CD4-positive, alpha-beta T cell treated with Interleukin-15 for 1 hour (primary cell): Measurements from ENCODE around the gene CEP131.
A peak's percentile ranks its signal among the peaks of the same experiment; 100 is the strongest.

Experiments
- DNase-seq: peaks from one replicate; pipeline ENCODE4 v3.0.0-alpha.2; 2020

Gene CEP131

DNA sequence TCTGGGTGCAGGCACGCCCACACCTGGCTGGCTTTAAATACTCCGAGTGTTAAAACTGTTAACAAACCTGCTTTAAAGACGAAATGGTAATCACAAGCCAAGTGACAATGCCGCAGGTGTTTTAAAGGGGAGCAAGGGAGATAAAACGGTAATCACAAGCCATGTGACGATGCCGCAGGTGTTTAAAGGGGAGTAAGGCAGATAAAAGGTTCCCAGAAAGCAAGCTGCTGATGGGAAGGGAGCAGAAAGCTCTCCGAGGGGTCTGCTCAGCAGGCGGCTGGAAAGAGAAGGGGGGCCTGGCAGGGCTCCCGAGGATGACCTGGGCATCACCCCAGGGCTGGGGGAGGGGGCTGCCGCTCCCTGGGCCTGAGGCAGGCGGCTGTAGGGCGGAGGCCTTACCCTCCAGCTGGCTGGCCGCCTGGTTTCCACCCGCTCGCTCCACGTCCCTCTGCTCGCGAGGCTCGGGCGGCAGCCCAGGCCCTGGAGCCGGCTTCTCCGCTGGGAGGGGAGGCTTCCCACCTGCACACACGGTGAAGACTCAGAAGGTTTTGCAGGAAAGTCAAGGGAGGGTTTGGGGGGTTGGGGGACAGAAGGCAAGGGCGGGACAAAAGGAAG, 28.4 kb upstream of the CEP131 start:
- no peak for DNase-seq

DNA sequence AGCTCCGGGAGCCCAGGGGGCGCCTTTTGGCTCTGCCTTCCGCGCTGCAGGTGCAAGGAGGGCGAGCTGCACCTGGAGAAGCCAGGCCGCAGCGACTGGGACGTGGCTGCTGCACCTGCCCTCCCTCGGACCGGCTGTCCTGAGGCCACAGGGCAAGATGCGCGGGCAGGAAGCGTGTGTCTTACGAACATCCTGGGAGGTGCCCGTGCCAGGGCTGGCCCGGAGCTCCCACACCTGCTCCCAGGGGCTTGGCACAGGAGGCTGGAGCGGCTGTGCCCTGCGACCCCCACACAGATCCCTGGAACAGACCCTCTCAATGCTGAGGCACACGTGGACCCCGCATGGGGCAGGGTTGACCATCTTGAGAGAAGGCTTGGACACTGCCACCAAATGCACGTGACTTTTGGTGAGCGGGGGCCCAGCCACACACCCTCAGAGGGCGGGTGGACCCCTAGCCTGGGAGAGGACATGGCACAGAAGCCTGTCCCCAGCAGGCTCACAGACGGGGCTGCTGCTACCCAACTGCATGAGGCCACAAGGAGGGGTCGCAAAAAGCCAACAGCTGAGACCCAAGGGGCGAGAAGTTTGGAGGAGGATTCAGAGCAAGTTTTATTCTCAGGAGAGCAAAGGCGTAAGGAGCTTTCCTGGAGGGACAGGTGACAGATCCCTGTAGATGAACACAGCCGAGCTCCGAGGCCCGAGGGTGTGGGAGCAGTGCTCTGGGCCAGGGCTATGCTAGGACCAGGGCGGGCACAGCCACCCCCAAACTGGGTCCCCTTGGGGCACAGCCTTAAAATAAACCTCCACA, 27.7 kb upstream of the CEP131 start:
- DNase-seq, result no peak

DNA sequence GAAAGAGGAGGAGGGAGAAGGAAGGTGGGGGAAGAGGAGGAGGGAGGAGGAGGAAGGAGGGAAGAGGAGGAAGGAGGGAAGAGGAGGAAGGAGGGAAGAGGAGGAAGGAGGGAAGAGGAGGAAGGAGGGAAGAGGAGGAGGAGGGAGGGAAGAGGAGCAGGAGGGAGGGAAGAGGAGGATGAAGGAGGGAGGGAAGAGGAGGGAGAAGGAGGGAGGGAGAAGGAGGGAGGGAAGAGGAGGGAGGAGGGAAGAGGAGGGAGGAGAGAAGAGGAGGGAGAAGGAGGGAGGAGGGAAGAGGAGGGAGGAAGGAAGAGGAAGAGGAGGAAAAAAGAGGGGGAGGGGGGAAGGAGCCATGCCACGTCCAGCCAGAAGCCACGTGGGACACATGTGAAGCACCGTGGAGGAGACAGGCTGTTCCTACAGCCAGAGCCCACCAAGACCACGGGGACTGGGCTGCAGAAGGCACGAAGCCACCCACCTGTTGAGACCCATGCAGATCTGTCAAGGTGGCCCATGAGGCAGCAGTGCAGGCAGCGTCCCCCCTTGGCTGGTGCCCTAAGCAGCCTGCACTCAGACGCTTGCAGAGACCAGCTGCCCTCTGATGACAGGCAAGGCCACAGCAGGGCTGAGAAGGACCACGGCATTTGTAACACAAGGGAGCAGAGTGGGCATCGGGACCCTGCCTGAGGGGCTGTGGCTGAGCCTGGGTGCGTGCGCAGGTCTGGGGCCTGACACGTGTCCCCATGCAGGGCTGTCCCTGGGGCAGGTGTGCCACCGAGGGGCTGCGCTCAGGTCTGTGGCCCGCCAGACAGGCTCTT, 26.7 kb upstream of the CEP131 start:
- no peak for DNase-seq

GRCh38 chr17:81248649-81249048, 25.9 kb upstream of the CEP131 start:
- no peak for DNase-seq

DNA sequence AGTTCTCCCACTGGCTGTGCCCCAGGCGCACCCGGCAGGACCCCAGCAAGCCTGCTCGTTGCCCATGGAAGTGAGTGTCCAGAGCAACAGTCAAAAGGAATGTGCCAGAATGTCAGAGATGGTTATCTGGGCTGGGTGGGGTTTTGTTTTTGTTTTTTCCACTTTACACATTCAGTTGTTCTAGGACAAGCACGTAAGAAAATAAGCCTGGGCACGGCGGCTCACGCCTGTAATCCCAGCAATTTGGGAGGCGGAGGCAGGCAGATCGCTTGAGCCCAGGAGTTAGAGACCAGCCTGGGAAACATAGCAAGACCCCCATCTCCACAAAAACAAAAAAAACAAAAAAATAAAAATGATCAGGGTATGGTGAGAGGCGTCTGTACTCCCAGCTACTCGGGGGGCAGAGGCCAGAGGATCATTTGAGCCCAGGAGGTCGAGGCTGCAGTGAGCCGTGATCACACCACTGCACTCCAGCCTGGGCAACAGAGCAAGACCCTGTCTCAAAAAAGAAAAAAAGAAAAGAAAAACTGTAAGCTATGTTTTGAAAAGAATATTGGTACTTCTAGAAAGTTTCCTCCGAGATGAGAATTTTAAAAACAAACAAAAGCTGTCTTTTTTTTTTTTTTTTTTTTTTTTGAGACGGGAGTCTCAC, 24.7 kb upstream of the CEP131 start:
- DNase-seq, result no peak

- no peak for DNase-seq
Measured at GRCh38 chr17:81246679-81247338, 24.0 kb upstream of the CEP131 start.

GRCh38 chr17:81246343-81246670, 23.5 kb upstream of the CEP131 start:
- DNase-seq, result no peak

DNA sequence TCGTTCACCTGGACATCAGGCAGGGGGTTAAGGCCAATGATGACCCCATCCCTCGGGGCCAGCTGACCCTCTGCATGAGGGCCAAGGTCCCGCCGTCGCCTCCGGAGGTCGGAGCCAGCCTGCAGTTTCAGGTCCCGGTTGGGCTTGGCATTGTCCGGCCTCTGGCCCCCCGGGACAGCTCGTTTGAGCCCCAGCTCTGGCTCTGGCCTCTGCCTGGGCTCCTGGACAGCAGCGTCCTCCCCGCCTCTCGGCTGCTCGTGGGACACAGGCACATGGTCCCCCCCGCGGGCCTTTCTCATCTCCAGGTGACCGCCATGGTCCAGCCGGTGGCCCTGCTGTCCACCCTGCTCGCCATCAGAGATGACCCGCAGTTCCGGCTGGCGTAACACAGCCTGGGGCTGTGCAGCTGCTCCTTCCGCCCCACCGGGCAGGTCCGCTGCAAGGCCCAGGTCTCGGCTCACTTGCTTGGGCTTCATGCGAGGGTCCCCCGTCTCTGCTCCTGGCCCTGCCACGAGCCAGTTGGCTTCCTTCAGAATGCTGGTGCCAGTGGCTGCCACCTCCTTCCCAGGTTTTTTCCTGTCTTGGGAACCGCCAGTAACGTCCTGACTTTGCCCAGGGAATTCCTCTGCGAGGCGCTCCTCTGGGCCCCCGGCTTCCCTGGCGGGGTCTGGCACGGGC, 23.0 kb upstream of the CEP131 start:
- no peak for DNase-seq

DNA sequence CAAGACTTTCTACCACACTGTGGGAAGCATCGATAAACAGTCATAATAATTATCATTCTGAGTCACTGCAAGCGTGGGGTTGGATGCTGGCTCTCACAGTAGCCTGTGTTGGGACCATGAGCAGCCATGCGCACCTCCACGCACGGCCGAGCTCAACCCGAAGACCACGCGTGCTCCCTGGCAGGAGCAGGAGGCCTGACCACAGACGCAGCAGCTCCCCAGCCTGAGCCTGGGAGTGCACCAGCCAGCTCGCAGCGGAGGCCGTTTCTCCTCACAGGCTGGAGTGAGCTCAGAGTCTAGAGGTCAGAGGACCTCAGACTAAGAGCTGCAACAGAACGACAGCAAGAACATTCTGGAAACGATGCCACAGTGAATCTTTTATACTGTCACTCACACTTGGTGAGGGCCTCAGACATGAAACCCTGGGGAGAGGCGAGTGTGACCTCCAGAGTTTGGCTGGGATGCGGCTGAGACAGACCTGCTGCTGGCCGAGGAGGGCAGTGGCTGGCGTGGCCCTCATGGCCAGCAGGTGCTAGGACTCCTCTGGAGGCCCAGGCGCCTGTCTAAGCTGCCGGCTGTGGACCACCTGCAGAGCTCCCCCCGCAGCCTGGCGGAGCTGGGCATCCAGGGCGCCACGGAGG, 22.4 kb upstream of the CEP131 start:
- DNase-seq, result no peak

GRCh38 chr17:81244358-81245023, 21.7 kb upstream of the CEP131 start:
- DNase-seq, result no peak

GRCh38 chr17:81243333-81243664, 20.5 kb upstream of the CEP131 start:
- DNase-seq, result no peak

- DNase-seq, result no peak
Measured at GRCh38 chr17:81242421-81243332, 19.9 kb upstream of the CEP131 start.

DNA sequence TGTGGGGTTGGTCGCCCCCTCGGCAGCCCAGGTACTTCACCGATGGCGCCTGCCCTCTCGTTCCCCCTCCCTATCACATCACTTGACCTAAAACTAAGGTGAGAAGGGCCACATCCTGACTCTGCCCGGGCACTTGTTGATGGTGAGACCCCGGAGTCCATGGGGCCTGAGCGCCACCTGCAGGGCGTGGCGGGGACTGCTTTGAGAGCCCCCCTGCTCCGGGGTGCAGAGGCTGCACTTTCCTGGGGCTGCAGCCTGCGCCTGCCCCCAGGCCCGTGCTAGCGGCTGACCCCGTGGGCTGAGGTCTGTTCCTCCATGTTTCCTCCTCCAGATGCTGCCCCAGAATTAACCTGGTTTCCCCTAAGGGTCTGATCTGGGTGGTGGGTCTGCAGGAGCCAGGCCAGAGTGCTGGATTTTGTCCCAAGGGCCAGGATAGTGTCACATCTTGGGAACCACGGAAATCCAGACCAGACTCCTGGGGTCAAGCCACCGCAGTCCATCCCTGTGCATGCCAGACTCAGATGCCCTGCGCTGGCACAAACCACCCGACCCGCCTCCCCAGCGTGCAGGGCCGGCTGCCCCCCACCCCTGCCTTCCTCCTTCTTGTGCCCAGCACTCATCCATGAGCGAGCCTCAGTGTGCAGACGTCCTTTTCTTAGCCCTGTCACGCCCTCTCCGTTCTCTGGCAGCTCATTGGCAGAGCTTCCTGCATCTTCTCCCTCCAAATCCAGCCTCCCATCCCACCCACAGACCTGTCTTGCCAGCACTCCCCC, 19.1 kb upstream of the CEP131 start:
- peak; percentile 56 for DNase-seq

GRCh38 chr17:81241203-81241602, 18.4 kb upstream of the CEP131 start:
- DNase-seq, result no peak

DNA sequence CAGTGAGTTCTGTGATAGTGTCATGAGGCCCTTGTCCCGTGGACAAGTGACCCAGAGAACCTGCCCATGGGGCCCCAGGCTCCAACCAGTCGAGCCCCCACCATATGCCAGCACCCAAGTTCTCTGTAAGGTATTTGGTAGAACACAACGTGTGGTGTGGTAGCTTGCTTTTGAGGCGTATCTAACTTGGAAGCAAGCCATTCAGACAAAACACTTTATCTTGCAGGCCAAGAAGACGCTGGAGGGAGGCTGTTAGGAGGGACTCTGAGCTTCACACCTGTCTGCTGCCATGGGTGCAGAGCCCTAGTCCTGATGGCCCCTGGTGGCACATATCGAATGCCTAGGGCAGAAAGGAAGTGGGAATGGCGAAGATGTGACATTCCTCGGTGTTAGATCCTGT, 18.0 kb upstream of the CEP131 start:
- DNase-seq, result no peak

DNA sequence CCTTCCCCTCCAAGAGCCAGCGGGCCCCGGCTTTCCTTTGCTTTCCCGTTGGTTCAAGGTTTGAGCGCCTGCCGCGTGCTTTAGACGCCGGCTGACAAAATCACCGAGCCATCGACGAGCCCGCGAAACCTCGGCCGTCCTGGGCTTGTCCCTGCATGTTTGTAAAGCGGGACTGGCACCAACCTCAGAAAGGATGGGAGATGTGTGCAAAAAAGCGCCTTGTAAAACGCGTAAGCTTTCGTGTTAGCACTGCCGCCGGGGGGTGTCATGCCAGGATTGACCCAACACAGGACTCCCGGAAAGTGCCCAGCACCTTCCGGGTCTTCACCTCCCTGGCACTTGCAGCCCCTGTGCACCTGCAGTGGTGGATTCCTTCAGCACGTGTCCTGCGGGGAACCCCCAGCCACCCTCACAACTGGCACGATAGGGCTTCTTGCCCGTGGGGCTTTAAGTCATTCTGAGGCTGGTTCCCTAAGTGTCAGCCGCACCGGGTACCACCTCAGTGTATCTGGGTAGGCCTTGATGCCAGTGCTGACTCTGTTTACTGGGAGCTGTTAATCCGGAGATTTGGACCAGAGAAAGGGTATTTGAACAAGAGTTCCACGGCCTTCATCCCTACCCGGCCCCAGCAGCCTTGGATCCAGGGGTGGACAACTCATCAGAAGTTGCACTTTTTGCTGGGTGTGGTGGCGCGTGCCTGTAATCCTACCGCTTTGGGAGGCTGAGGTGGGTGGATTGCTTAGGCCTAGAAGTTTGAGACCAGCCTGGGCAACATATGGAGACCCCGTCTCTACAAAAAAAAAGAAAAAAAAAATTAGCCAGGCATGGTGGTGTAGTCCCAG, 17.2 kb upstream of the CEP131 start:
- peak; percentile 47 for DNase-seq

DNA sequence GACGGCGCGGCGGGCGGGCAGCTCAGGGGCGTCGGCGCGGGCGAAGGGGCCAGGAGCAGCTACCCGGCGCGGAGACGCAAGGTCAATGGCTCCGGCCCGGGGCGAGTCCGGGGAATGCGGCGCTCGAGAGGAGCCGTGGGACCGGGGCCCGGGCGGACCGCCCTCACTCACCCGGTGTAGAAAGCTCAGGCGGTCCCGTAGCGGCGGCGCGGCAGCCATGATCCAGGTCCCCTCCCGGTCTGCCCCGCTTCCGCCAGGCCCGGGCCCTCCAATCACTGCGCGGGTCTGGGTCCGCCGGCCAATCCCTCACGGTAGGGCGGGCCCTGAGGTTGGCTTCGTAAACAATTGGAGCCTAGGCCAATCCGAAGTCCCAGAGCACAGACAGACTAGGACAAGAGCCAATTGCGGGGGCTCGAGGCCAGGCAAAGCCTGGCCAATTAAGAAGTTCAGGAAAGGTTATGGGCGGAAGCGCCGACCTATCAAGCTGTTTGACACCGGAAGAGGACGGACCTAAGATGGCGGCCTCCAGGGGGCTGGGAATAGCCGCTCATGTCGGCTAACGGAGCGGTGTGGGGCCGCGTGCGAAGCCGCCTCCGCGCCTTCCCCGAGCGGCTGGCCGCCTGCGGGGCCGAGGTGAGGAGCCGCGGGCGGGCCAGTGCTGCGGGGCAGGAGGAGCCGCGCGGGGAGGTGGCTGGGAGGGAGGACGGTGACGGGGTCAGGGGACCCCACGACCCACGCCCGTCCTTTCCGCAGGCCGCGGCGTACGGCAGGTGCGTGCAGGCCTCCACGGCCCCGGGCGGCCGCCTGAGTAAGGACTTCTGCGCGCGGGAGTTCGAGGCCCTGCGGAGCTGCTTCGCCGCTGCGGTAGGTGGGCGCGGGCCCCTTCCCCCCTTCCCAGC, 16.3 kb upstream of the CEP131 start, which contains the start of the genes NDUFAF8 and TEPSIN:
NDUFAF8 (plus strand) TSS at position 504 of the 899 bp plus-strand sequence; CDS start at position 550, 46 bp downstream.
TEPSIN (minus strand) TSS at position 241 of the 899 bp plus-strand sequence; CDS start at position 219, 22 bp downstream.
- peak; percentile 98 for DNase-seq
